GM20431 (cell line): ENCODE data around the gene GFPT2.
"Not testable (repeated sequence)": the region's sequence is repeated elsewhere in the genome, so short reads cannot be mapped to it uniquely, and the experiment has no call there.

Experiments
- in situ Hi-C: fragments of 300-500 bp; cut with MseI, MboI; formaldehyde crosslinking; loops from one replicate; pipeline ENCODE4 v1.15.0; 2020; ENCODE audit warnings: low sequenced_read_pairs; ENCODE audit not compliant: unreplicated experiment

GFPT2 gene

DNA sequence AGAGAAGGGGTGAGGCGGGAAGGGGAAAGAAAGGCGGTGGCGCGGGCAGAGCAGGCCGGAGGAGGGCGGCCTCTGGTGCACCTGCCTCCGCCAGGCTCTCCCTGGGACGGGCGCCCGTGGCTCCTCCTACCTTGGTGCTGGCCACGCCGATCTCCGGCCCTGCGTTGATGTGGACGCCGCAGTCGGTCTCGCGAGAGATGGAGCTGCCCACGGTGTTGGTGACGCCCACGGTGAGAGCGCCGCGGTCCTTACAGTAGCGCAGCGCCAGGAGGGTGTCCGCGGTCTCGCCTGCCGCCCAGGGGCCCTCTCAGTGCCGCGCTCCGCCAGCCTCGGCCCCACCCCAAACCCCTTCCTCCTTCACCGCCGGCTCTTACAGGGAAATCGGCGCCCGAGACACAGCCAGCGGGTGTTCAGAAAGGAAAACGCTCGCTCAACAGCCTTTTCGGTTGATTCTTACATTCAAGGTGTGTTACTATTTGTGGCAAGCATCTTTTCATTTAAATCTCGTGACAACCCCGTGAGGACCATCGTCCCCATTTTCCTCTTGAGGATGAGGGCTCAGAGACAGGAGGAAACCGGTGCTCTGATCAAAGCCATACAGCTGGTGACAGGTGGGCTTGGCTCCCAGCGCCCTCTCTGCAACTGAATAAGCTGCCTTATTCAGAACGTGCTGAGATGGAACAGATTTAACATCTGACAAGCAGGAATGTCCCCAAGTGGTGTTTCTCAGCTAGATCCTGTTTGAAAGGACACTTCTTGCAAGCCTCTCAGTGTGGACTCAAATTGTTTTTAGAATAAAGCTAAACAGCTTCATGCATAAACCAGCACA lies 39.2 kb downstream of the GFPT2 start:
- in situ Hi-C loops = no loop called here

DNA sequence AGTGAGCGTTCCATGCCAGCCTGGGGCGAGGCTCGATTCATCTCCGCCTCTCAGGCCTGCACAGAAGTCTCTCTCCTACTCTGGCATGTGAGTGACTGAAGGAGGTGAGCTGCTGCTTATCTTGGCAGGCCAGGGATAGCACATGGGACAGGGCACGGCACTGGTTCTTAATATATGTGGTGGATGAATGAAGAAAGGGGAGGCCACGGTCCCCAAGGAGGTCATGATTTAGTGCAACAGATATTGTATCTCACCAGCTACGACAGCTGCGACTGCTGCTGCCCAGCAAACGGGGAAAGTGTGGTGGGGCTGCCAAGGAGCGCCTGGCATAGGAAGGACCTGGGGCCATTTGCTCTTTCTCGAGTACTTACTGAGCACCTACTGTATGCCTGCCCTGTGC lies 41.9 kb downstream of the GFPT2 start:
- in situ Hi-C loops = no loop called here

DNA sequence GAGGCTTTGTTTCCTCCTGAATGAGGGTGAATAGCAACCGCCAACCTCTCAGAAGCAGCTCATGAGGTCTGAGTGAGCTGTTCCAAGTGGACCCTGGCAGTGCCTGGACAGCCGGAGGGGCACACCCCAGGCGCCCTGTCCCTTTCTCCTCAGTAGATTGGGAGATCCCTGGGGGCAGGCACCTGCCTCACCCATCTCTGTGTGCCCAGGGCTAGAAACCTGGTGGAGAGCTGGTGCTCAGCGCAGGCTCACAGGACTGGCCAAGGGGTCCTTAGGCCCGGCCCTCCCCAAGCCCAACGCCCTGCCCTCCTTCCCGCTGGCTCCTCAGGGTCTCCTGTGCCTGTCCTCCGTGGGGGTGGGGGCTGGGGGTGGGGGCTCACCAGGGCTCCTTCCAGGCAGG lies 46.3 kb downstream of the GFPT2 start:
- in situ Hi-C loops = no loop called here

DNA sequence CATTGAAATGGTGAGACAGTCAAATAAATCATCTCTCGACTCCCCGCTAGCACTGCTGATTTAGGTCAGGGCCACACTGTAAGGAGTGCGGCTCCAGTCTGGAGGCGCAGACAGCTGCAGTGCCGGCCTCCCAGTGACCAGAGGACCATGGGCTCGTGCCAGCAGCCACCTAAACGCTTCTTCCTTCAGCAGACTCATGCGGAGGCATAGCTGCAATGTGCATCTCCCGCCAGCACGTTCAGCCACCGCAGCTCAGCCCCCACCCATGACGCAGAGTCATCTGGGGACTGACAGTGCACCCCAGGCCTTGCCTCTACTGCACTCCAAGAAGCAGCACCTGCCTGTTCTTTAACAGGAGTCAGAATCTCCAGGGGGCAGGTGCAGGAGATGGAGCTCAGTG lies 47.7 kb downstream of the GFPT2 start:
- in situ Hi-C loops = no loop called here

DNA sequence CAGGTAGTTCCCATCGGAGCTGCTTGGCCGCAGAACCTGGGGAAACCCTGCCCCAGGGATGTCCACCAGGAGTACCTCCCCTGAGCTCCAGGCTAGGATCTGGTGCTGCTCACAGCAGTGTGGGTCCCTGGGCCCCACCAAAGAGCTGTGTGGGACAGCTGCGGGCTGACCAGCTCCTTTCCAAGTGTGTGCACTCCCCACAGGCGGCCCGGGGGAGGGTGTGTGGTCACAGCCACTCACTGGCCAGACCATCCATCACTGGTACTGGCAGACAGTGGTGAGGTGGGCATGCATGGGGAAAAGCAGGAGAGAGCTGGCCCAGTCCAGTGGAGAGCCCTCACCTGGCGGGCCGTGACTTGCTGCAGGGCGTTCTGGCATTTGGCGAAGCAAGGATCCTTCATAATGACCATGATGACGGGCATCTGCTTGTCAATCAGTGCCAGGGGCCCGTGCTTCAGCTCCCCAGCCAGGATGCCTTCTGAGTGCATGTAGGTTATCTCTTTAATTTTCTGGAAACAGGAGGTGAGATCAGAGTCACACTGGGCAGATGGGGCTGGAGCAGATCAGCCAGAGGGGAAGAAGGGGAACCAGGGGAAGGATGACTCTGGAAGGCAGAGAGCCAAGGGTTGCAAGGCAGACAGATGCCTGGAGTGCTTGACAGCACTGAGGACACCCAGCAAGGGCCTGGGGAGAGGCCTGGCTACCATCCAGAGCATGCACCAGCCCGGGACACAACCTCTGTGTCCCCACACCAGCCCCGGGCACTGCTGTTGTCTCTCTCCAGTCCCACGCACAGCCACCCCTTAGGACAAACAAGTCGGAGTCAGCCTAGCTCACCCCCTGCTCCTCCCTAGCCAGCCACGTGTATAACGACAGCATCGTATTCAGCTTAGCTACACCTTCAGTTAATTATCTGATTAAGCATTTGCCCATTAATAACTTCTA lies 48.4 kb downstream of the GFPT2 start:
- in situ Hi-C loops = no loop called here

DNA sequence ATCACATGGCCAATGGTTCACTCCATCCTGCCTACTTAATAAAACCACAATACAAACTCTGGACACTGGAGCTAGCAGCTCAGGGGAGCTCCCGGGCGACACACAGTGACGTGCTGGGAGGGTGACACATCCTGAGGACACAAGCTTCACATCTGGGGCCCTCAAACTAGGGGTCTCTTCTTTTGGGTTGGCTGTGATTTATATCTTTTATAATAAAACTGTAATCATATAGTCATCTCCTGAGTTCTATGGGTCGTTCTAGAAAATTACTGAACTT lies 49.2 kb downstream of the GFPT2 start:
- in situ Hi-C loops = no loop called here

DNA sequence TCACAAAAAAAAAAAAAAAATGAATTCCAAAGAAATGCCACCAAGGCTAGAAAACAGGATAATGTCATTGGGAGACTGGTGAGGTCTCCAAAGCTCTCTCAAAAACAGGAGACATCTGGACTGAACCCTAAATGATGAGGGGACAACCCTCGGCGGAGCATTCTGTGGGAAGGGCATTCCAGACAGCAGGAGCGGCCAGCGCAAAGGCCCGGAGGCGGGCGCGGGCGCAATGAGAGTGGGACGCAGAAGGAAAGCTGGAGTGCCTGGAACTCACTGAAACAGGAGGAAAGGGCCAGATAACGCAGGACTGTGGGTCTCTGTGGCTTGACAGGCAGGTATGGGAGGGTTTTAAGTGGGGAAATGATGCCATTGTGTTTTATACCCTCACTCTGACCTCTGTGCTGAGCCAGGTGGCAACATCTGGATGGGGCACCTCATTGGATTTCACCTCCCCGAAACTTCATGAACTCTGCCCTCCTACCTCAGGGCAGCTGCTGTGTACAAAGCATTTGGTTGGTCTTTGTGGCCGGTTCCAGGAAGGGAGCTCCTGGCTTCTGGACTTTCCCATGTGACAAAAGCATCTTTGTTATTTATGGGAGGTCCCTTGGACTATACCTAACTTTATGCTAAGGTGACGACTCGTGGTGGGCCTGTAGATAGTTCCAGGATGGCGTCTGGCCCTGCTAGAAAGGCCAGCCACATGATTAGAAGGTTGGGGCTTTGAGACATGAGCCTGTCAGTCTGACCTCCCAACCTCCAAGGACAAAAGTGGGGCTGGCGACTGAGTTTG lies 49.7 kb downstream of the GFPT2 start:
- in situ Hi-C loops = no loop called here

DNA sequence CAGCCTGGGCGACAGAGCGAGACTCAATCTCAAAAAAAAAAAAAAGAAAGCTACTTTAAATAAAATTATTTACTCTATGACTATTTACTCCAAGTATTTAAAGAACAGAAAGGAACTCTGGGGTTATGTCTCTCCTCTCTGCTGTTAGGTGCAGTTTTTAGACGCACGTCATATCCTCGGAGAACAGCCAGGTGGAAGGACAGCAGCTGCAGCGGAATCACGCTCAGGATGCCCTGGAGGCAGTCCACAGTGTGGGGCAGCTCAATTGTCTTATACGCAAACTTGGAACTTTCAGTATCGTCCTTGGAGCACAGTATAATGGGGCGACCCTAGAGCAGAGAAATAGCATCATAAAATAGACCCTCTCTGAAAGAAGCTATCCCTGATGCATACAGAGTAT lies 50.9 kb downstream of the GFPT2 start:
- in situ Hi-C loops = no loop called here

DNA sequence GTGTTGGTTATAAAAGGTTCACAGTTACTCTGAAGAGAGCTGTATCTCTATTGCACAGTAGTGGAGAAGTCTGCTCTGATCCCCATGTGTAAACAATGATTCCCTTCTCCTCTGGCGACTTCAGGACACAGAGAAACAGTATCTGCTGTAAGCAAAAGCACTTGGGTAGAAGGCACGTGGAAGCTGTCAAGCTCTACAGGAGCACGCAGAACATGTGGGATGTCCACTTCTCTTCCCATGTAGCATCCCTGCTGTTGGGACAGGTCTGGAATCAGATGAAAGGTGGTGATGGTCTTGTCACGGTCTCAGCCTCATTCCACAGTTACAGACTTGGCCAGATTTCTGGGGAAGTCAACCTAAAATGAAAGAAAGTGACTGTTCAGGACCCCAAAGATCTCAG lies 51.9 kb downstream of the GFPT2 start:
- in situ Hi-C loops = no loop called here

DNA sequence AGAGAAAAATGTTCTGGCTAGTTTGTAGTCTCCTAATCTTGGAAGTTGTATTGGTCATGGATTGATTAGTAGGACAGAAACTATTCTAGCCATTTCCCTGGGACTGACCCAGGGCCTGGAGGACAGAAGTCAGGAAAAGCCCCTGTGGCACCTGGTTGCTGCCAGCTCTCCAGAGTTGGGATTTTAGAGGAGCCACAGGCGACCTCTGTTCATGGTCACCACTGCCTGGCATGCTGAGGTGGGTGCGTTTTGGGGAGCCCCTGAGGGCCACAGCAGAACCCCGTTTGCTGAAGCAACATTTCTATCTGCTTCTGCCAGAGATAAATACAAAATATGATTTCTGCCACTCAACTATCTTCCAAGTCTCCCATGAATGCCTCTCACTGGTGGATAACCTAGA lies 53.6 kb downstream of the GFPT2 start:
- in situ Hi-C loops = no loop called here

DNA sequence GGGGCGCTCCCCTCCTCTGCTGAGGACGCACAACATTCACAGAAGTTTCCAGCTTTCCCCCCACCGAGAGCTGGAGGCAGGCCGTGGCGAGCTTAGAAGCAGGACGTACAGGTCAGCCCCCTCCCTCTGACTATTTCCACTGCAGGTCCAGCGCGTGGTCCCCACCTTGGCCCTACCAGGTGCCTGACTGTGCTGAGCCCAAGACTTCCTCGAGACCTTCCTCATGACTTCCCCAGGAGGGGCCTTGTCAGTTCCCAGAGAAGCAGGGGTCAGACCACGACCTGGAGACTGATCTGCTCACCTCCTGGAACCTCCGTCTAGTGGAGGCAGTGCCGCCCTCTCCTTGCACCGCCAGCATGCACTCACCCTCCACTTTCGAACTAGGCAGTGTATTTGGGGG lies 54.1 kb downstream of the GFPT2 start:
- in situ Hi-C loops = not testable (repeated sequence)

DNA sequence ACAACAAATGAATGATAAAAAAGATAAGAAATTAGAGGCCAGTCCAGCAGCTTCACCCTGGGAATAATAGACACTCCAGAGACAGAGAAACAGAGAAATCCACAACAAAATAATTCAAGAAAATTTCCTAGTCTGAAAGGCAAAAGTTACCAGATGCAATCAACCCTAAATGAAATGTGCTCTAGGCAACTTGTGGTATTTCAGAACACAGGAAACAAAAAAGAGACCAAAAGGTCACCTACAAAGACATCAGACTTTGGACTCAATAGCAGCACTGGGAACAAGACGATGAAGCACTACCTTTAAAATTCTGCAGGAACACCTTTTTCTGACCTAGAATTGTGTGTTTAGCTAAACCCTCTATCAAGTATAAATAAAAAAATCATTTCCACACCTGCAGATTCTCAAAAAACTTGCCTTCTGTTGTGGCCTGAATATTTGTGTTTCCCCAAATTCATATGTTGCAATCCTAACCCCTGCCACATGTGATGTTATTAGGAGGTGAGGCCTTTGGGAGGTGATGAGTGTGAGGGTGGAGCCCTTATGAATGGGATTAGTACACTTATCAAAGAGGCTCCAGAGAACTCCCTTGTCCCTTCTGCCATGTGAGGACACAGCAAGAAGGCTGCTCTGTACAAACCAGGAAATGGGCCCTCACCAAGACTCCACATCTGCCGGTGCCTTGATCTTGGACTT lies 55.4 kb downstream of the GFPT2 start:
- in situ Hi-C loops = no loop called here

DNA sequence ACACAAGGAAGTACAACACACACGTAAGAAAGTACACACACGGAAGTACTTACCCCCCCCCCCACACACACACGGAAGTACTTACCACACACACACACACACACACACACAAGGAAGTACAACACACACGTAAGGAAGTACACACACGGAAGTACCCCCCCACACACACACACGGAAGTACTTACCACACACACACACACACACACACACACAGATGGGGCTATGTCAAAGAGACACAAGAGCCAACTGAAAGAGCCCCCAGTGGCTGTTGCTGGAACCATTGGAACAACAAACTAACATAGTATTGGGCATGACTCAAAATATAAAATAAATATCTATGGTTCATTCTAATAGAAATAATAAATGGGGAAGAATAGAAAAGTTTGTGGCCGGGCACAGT lies 56.4 kb downstream of the GFPT2 start:
- in situ Hi-C loops = no loop called here

DNA sequence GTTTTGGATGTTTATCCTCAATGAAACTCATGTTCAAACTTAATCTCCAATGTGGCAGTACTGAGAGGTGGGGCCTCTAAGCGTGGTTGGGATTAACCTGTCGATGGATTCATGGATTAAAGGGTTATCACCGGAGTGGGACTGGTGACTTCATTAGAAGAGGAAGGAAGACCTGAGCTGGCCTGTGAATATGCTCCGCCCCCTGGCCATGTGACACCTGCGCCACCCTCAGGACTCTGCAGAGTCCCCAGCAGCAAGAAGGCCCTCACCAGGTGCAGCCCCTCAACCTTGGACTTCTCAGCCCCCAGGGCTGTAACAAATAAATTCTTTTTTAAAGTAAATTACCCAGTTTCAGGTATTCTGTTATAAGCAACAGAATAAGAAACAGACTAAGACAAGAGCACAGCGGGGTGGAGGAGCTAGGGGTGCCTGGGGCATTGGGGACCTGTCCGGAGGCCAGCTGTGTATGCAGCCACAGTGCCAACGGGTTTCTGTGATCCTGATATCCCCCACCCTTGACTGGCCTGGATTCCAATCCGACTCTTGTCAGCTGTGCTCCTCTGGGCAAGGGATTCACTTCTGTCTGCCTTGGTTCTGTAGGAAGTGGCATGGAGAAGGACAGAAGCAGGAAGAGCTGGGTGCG lies 58.1 kb downstream of the GFPT2 start:
- in situ Hi-C loops = no loop called here

DNA sequence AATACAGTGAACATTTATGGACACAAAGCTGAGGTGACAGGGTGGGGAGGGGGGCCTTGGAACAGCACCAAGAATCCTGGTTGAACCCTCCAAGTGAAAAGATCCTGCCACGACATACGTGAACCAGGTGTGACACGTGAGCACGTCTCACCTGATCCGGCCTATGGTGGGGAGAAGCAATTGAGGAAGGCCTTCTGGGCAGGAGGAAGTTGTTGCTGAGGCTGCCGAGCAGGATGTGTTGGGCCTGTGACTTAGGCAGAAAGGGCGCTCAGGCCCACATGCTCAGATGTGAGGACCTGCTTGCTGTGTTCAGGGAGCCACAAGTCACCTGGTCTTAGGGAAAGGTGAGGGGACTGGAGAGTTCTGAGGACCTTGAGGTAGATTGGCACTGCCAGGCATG lies 58.7 kb downstream of the GFPT2 start:
- in situ Hi-C loops = no loop called here

DNA sequence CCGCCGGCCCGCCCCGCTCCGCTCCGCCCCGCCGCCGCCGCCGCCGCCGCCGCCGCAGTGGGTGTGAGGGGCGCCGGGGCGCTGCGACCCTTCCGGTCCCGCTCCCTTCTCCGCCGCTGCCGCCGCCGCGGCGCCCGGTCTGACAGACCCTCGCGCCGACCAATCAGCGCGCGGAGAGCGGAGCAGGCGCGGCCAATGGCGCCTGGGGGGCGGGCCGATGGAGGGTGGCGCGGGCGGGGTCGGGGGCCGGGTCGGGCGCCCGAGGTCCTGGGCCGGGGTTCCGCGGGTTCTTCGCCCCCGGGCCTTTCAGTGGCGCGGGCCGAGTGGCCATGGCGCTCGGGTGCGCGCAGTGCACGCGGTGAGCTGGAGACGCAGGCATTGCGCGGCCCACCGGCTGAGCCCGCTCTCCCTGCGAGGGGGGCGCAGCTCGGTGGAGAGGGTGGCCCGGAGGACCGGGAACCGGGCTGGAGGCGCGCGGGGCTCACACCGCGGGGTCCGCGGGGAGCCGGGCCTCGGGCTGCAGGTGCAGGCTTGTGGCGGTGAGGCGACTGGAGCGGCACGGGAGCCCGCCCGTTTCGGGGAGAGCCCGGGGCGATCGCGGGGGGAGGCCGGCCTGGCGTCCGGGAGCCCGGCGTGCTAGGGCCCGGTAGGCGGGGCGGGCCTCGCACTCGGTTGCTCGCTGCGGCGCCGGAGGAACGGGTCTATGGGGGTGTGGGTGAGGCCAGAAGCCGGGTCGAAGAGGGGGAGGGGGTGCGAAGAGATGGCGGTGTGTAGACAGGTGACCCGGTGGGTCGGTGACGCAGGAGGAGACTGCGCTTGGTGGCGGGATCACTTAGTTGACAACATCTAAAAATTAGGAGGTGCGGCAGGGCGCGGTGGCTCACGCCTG lies 60.9 kb downstream of the GFPT2 start, which contains the start of gene MAPK9:
Gene MAPK9, minus strand, starts transcription at position 141 of the 889 bp plus-strand sequence. CDS start 11,522 bp downstream, outside the sequence.
- in situ Hi-C loops = no loop called here

DNA sequence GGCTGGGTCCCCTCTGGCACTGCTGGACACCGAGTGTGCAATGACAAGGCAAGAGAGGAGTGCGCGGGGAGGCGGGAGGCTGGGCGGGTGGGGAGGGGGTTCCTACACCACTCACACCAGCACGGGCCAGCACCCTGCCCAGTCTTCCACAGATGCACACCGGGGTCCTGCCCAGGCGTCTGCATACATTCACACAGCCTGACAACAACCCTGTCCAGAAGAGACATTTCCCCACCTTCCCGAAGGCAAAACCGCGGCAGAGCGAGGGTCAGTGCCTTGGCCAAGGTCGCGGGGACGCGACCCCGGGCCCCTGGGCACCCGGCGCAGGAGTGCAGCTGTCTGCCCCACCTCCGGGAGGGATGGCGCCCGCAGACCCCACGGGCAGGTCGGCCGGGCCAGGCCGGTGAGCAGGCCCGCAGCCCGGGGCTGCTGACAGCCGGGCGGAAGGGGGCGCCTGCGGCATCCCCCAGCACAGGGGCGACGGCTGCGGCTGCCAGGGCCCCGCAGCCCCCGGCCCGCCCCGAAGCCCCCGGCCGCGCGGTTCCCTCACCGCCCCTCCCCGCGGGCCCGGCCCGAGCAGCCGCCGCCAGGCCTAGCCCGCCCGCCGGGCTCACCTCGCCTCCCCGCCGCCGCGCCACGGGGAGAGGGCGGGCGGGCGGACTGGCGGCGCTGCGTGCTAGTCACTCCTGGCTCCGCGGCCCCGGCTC lies 61.7 kb downstream of the GFPT2 start:
- in situ Hi-C loops = no loop called here
